CD4-positive, alpha-beta T cell treated with Interferon gamma for 1 hour (primary cell): ENCODE results near the gene MAD2L1.
"Not testable (repeated sequence)": the region's sequence is repeated elsewhere in the genome, so short reads cannot be mapped to it uniquely, and the experiment has no call there.

ENCODE experiments used
- DNase-seq: peaks from one replicate; pipeline ENCODE4 v3.0.0-alpha.2; 2020

MAD2L1 gene

GRCh38 chr4:120066517-120067340 is at the start of gene MAD2L1:
MAD2L1 (minus strand) TSS chr4:120066848; CDS start chr4:120066734, 114 bp downstream.
- DNase-seq = peak; percentile 99

- DNase-seq = no peak
Observed at GRCh38 chr4:120111745-120112144, 45.1 kb upstream of the MAD2L1 start.

GRCh38 chr4:120109406-120109805 is 42.8 kb upstream of the MAD2L1 start:
- no peak for DNase-seq

GRCh38 chr4:120105472-120105871 is 38.8 kb upstream of the MAD2L1 start:
- no peak for DNase-seq

- DNase-seq = no peak
Observed at GRCh38 chr4:120096508-120097297, 30.1 kb upstream of the MAD2L1 start.

GRCh38 chr4:120088507-120088906 is 21.9 kb upstream of the MAD2L1 start:
- no peak for DNase-seq

- not testable (repeated sequence) for DNase-seq
Observed at GRCh38 chr4:120088066-120088465, 21.4 kb upstream of the MAD2L1 start.

- DNase-seq = no peak
Observed at GRCh38 chr4:120085705-120086104, 19.1 kb upstream of the MAD2L1 start.

GRCh38 chr4:120084327-120084726 is 17.7 kb upstream of the MAD2L1 start:
- DNase-seq = no peak

- DNase-seq = no peak
Observed at GRCh38 chr4:120083152-120083551, 16.5 kb upstream of the MAD2L1 start.

- DNase-seq = no peak
Observed at GRCh38 chr4:120082251-120082650, 15.6 kb upstream of the MAD2L1 start.

- DNase-seq = no peak
Observed at GRCh38 chr4:120081726-120082125, 15.1 kb upstream of the MAD2L1 start.

- no peak for DNase-seq
Observed at GRCh38 chr4:120080533-120080932, 13.9 kb upstream of the MAD2L1 start.

- DNase-seq = no peak
Observed at GRCh38 chr4:120079839-120080520, 13.3 kb upstream of the MAD2L1 start.

- no peak for DNase-seq
Observed at GRCh38 chr4:120078216-120078615, 11.6 kb upstream of the MAD2L1 start.

- DNase-seq = peak; percentile 24
Observed at GRCh38 chr4:120071192-120071795, 4.6 kb upstream of the MAD2L1 start.

- DNase-seq = no peak
Observed at GRCh38 chr4:120070196-120070595, 3.5 kb upstream of the MAD2L1 start.

- DNase-seq = peak; percentile 34
Observed at GRCh38 chr4:120065974-120066516, 603 bp downstream of the MAD2L1 start.

- no peak for DNase-seq
Observed at GRCh38 chr4:120064887-120065286, 1.8 kb downstream of the MAD2L1 start.

- not testable (repeated sequence) for DNase-seq
Observed at GRCh38 chr4:120063711-120064110, 2.9 kb downstream of the MAD2L1 start.

- DNase-seq = no peak
Observed at GRCh38 chr4:120062663-120063195, 3.9 kb downstream of the MAD2L1 start.

- DNase-seq = no peak
Observed at GRCh38 chr4:120059036-120059435, 7.6 kb downstream of the MAD2L1 start.
